Loucy (cell line): ENCODE data around the gene SEC11C.

Source experiments
- H2AFZ ChIP-seq: fragments of 200-600 bp; sonication (generic); 2 replicates; pipeline ENCODE4 v1.6.0; 2016; ENCODE audit warnings: antibody characterized with exemption, mild to moderate bottlenecking, low read length, moderate library complexity
- H3F3A ChIP-seq: fragments of 200-600 bp; 2 replicates; pipeline ENCODE4 v1.6.0; 2016; ENCODE audit warnings: antibody characterized with exemption, low read depth, mild to moderate bottlenecking
- H3K27me3 ChIP-seq: fragments of 200-600 bp; sonication (generic); 2 replicates; pipeline ENCODE4 v1.6.1; 2014; ENCODE audit warnings: low read length, mild to moderate bottlenecking; ENCODE audit not compliant: insufficient read depth, poor library complexity, severe bottlenecking
- H3K36me3 ChIP-seq: fragments of 200-600 bp; sonication (generic); 2 replicates; pipeline ENCODE4 v1.6.1; 2016; ENCODE audit warnings: low read length; ENCODE audit not compliant: insufficient read depth
- H3K4me1 ChIP-seq: fragments of 200-600 bp; sonication (generic); 2 replicates; pipeline ENCODE4 v1.5.1; 2014; ENCODE audit warnings: low read length, mild to moderate bottlenecking; ENCODE audit not compliant: insufficient read depth, poor library complexity, severe bottlenecking
- H3K4me2 ChIP-seq: fragments of 200-600 bp; sonication (generic); 2 replicates; pipeline ENCODE4 v1.6.0; 2014; ENCODE audit warnings: antibody characterized with exemption, low read length, low read depth, mild to moderate bottlenecking; ENCODE audit not compliant: poor library complexity, severe bottlenecking
- H3K4me3 ChIP-seq: fragments of 200-600 bp; sonication (generic); 2 replicates; pipeline ENCODE4 v1.5.1; 2014; ENCODE audit warnings: low read length, mild to moderate bottlenecking, mixed read lengths; ENCODE audit not compliant: poor library complexity, severe bottlenecking
- H3K79me2 ChIP-seq: fragments of 200-600 bp; sonication (generic); 2 replicates; pipeline ENCODE4 v1.6.1; 2014; ENCODE audit warnings: low read length; ENCODE audit not compliant: insufficient read depth
- H3K9ac ChIP-seq: fragments of 200-600 bp; sonication (generic); 2 replicates; pipeline ENCODE4 v1.6.0; 2014; ENCODE audit warnings: mild to moderate bottlenecking, low read depth, low read length, moderate library complexity; ENCODE audit not compliant: poor library complexity, severe bottlenecking
- H3K9me2 ChIP-seq: fragments of 200-600 bp; sonication (generic); replicated peaks from 2 replicates; pipeline ENCODE4 v1.6.1; 2016; ENCODE audit warnings: low read depth, low read length, mixed read lengths
- H3K9me3 ChIP-seq: fragments of 200-600 bp; sonication (generic); 2 replicates; pipeline ENCODE4 v1.6.1; 2014; ENCODE audit warnings: mild to moderate bottlenecking, antibody characterized with exemption, low read length, low read depth; ENCODE audit not compliant: insufficient read depth
- H4K20me1 ChIP-seq: fragments of 200-600 bp; sonication (generic); 2 replicates; pipeline ENCODE4 v1.6.0; 2014; ENCODE audit warnings: antibody characterized with exemption, low read length, mild to moderate bottlenecking; ENCODE audit not compliant: insufficient read depth, poor library complexity, severe bottlenecking
- EZH2phosphoT487 ChIP-seq: fragments of 200-600 bp; IDR thresholded peaks from 2 replicates; pipeline ENCODE4 v1.6.1; 2018; ENCODE audit warnings: antibody characterized with exemption, mild to moderate bottlenecking, moderate library complexity, borderline replicate concordance
- TF ChIP-seq, protein P1 (sequence below): fragments of 200-600 bp; sonication (generic); conservative IDR thresholded peaks from 2 replicates; pipeline ENCODE4 v1.5.1; 2014; ENCODE audit warnings: mild to moderate bottlenecking, antibody characterized with exemption, low read length

The SEC11C gene

DNA sequence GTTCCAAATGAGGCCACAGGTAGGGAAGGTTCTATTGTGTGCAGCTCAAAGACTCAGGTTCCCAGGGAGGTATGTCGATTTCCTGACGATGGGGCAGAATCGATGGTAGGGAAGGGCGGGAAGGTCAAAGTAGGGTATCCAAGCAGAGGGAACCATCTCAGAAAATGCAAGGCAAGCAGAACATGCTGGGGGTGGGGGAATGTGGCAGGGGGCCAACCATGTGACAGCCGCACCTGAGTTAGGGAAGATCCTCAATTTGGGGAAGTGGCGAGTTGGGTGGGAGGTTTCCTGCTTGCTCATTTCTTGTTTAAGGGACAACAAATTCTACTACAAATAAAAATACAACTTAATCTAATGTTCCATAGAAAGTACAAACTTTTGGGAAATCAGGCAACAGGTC lies 58.5 kb downstream of the SEC11C start:
- no peak overlapping the region for H2AFZ ChIP-seq
- no peaks in the 10 kb centered on the region for H3K9me3 ChIP-seq
- H3K27me3 ChIP-seq, result no peaks in the 10 kb centered on the region
- no peak overlapping the region for H3K9ac ChIP-seq
- no peaks in the 10 kb centered on the region for H3F3A ChIP-seq
- H3K36me3 ChIP-seq, result no peaks in the 10 kb centered on the region
- no peaks in the 10 kb centered on the region for H4K20me1 ChIP-seq
- TF ChIP-seq, protein P1, sequence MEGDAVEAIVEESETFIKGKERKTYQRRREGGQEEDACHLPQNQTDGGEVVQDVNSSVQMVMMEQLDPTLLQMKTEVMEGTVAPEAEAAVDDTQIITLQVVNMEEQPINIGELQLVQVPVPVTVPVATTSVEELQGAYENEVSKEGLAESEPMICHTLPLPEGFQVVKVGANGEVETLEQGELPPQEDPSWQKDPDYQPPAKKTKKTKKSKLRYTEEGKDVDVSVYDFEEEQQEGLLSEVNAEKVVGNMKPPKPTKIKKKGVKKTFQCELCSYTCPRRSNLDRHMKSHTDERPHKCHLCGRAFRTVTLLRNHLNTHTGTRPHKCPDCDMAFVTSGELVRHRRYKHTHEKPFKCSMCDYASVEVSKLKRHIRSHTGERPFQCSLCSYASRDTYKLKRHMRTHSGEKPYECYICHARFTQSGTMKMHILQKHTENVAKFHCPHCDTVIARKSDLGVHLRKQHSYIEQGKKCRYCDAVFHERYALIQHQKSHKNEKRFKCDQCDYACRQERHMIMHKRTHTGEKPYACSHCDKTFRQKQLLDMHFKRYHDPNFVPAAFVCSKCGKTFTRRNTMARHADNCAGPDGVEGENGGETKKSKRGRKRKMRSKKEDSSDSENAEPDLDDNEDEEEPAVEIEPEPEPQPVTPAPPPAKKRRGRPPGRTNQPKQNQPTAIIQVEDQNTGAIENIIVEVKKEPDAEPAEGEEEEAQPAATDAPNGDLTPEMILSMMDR, result no peak
- TF ChIP-seq EZH2phosphoT487, result no peak
- H3K4me3 ChIP-seq, result no peak overlapping the region
- H3K4me1 ChIP-seq, result no peaks in the 10 kb centered on the region
- no peak overlapping the region for H3K4me2 ChIP-seq
- H3K79me2 ChIP-seq, result no peaks in the 10 kb centered on the region
- no peaks in the 10 kb centered on the region for H3K9me2 ChIP-seq

GRCh38 chr18:59200787-59201186 lies 61.1 kb downstream of the SEC11C start:
- H3K4me3 ChIP-seq, result no peak overlapping the region
- no peak overlapping the region for H3K9ac ChIP-seq
- H3F3A ChIP-seq, result no peaks in the 10 kb centered on the region
- no peaks in the 10 kb centered on the region for H3K9me2 ChIP-seq
- H3K79me2 ChIP-seq, result no peaks in the 10 kb centered on the region
- no peaks in the 10 kb centered on the region for H3K27me3 ChIP-seq
- no peaks in the 10 kb centered on the region for H3K36me3 ChIP-seq
- H2AFZ ChIP-seq, result no peak overlapping the region
- no peaks in the 10 kb centered on the region for H3K9me3 ChIP-seq
- no peak overlapping the region for H3K4me2 ChIP-seq
- no peak for TF ChIP-seq EZH2phosphoT487
- TF ChIP-seq, protein P1, result peak; percentile 25
- no peaks in the 10 kb centered on the region for H4K20me1 ChIP-seq
- H3K4me1 ChIP-seq, result no peaks in the 10 kb centered on the region

GRCh38 chr18:59202258-59202820 lies 62.7 kb downstream of the SEC11C start:
- Histone ChIP-seq H3K36me3 (no peaks in the 10 kb centered on the region), H3K9ac (no peak overlapping the region), H3K4me1 (no peaks in the 10 kb centered on the region), H3K9me2 (no peaks in the 10 kb centered on the region), H2AFZ (no peak overlapping the region; the same call in 1 of the 2 replicates), H3K4me2 (no peak overlapping the region), H3K9me3 (no peaks in the 10 kb centered on the region), H3K4me3 (no peak overlapping the region), H3F3A (no peaks in the 10 kb centered on the region), H3K27me3 (no peaks in the 10 kb centered on the region), H3K79me2 (no peaks in the 10 kb centered on the region), H4K20me1 (no peaks in the 10 kb centered on the region)
- no peak for TF ChIP-seq EZH2phosphoT487
- TF ChIP-seq, protein P1, result no peak
